PC-9 (cell line): Measurements from ENCODE around the gene RECQL5. TPM values are rescaled to one million over a fixed set of nuclear protein-coding genes. Genes with fewer than 3 reads are reported as not detected.

ENCODE experiments used
- BruUV-seq: library from RNA; stranded (reverse); fragments of 400-500 nt; replicated peaks from 2 replicates; lab custom pipeline; 2021; lab: Mats Ljungman, UMichigan
- CTCF ChIA-PET: fragments of 300-600 bp; sonication (Branson Sonifier 250); formaldehyde crosslinking; loops from one replicate; lab custom pipeline; 2022; ENCODE audit warnings: antibody characterized with exemption; lab: Charles Lee
- POLR2A ChIA-PET: fragments of 300-600 bp; sonication (Branson Sonifier 250); formaldehyde crosslinking; loops from one replicate; lab custom pipeline; 2022; ENCODE audit warnings: antibody characterized with exemption; ENCODE audit not compliant: unreplicated experiment; lab: Charles Lee
- DNase-seq, 2 experiments: peaks; one replicate each; pipeline versions ENCODE4 v3.0.0 to v3.0.0-alpha.2; 2015 to 2022; ENCODE audit warnings: mixed read lengths in 1 of 2
- H2AFZ ChIP-seq: fragments of 200-600 bp; sonication (generic); 2 replicates; pipeline ENCODE4 v1.8.1; 2017; ENCODE audit warnings: antibody characterized with exemption
- H3F3A ChIP-seq: fragments of 200-600 bp; sonication (generic); 2 replicates; pipeline ENCODE4 v1.8.1; 2017; ENCODE audit warnings: antibody characterized with exemption, mild to moderate bottlenecking, low read depth; ENCODE audit not compliant: insufficient read depth
- H3K27ac ChIP-seq: fragments of 200-600 bp; sonication (generic); 2 replicates; pipeline ENCODE4 v1.6.1; 2016; ENCODE audit warnings: mixed run types
- H3K27me3 ChIP-seq: fragments of 200-600 bp; sonication (generic); 2 replicates; pipeline ENCODE4 v1.6.1; 2016; ENCODE audit warnings: low read depth, mixed run types; ENCODE audit not compliant: insufficient read depth
- H3K36me3 ChIP-seq: fragments of 200-600 bp; sonication (generic); 2 replicates; pipeline ENCODE4 v1.6.1; 2016; ENCODE audit warnings: low read depth, mixed run types
- H3K4me1 ChIP-seq: fragments of 200-600 bp; sonication (generic); replicated peaks from 2 replicates; pipeline ENCODE4 v1.6.1; 2016; ENCODE audit warnings: mixed run types; ENCODE audit not compliant: insufficient read depth
- H3K4me2 ChIP-seq: fragments of 200-600 bp; sonication (generic); 2 replicates; pipeline ENCODE4 v1.6.1; 2017; ENCODE audit warnings: mixed run types
- H3K4me3 ChIP-seq: fragments of 200-600 bp; sonication (generic); 2 replicates; pipeline ENCODE4 v1.6.1; 2016; ENCODE audit warnings: mixed run types
- H3K79me2 ChIP-seq: fragments of 200-600 bp; sonication (generic); 2 replicates; pipeline ENCODE4 v1.6.1; 2017; ENCODE audit warnings: low read depth, mixed run types
- H3K9me2 ChIP-seq: fragments of 200-600 bp; sonication (generic); 2 replicates; pipeline ENCODE4 v1.8.1; 2017; ENCODE audit warnings: mild to moderate bottlenecking; ENCODE audit not compliant: insufficient read depth
- H3K9me3 ChIP-seq: fragments of 200-600 bp; sonication (generic); 2 replicates; pipeline ENCODE4 v1.8.1; 2016; ENCODE audit warnings: low read depth; ENCODE audit not compliant: insufficient read depth
- H4K20me1 ChIP-seq: fragments of 200-600 bp; sonication (generic); 2 replicates; pipeline ENCODE4 v1.8.1; 2017; ENCODE audit not compliant: insufficient read depth
- CTCF ChIP-seq: fragments of 200-600 bp; sonication (generic); conservative IDR thresholded peaks from 2 replicates; pipeline ENCODE4 v1.6.1; 2017; ENCODE audit warnings: mixed run types, antibody characterized with exemption, mild to moderate bottlenecking, moderate library complexity
- EZH2 ChIP-seq: fragments of 200-600 bp; sonication (generic); IDR thresholded peaks from 2 replicates; pipeline ENCODE4 v1.8.0; 2017; ENCODE audit warnings: antibody characterized with exemption, low read depth
- intact Hi-C: fragments of 100-400 bp; cut with micrococcal nuclease; formaldehyde crosslinking; loops from one replicate; pipeline ENCODE4 v1.10.0; 2022; ENCODE audit not compliant: unreplicated experiment
- total RNA-seq: library from RNA; stranded (reverse); gene quantifications from 2 replicates; pipeline ENCODE4 v1.2.3, GENCODE V29; 2021

RECQL5 gene
- total RNA-seq, 1 experiment from 2014 or later = 41.0 TPM

GRCh38 chr17:75637143-75637538 lies 29.8 kb downstream of the RECQL5 start:
- Histone ChIP-seq H3K4me1 (peaks cover 41% of the 10 kb centered on the region), H3K27ac (no peak overlapping the region), H4K20me1 (peaks cover 9% of the 10 kb centered on the region), H3K4me3 (no peak overlapping the region), H3K27me3 (no peaks in the 10 kb centered on the region), H3K79me2 (no peaks in the 10 kb centered on the region), H3K9me2 (no peaks in the 10 kb centered on the region), H3F3A (peaks cover 14% of the 10 kb centered on the region), H3K36me3 (no peaks in the 10 kb centered on the region), H2AFZ (no peak overlapping the region), H3K4me2 (no peak overlapping the region), H3K9me3 (no peaks in the 10 kb centered on the region)
- no TSS peak for BruUV-seq
- intact Hi-C loops = no loop called here
- no peak for DNase-seq
- ChIA-PET CTCF (interaction anchor here (0.5 to 1.1 kb wide), 3 partner anchors 36 to 222 kb away, joined by 3 to 11 read pairs (median 3); no protein-coding TSS in a partner anchor), POLR2A (interaction anchor here (0.9 to 1.0 kb wide), 2 partner anchors 9 to 143 kb away, joined by 5 read pairs; a partner anchor contains a TSS)
- TF ChIP-seq CTCF = no peak
- TF ChIP-seq EZH2 = no peak

GRCh38 chr17:75636381-75637142 lies 30.4 kb downstream of the RECQL5 start:
- no peak overlapping the region for H3K4me3 ChIP-seq
- ChIA-PET POLR2A (interaction anchor here (1.0 kb wide), 1 partner anchor 143 kb away, joined by 5 read pairs; no protein-coding TSS in a partner anchor), CTCF (interaction anchor here (0.5 to 1.1 kb wide), 3 partner anchors 35 to 222 kb away, joined by 3 to 11 read pairs (median 3); no protein-coding TSS in a partner anchor)
- no peaks in the 10 kb centered on the region for H3K9me3 ChIP-seq
- BruUV-seq = no TSS peak
- TF ChIP-seq CTCF (no peak), EZH2 (no peak)
- H4K20me1 ChIP-seq = peaks cover 12% of the 10 kb centered on the region
- intact Hi-C loops = no loop called here
- H2AFZ ChIP-seq = no peak overlapping the region
- H3K27me3 ChIP-seq = no peaks in the 10 kb centered on the region
- H3K4me1 ChIP-seq = peaks cover 36% of the 10 kb centered on the region
- peaks cover 13% of the 10 kb centered on the region for H3F3A ChIP-seq
- H3K9me2 ChIP-seq = no peaks in the 10 kb centered on the region
- no peaks in the 10 kb centered on the region for H3K79me2 ChIP-seq
- H3K27ac ChIP-seq = no peak overlapping the region
- DNase-seq = no peak
- H3K36me3 ChIP-seq = no peaks in the 10 kb centered on the region
- no peak overlapping the region for H3K4me2 ChIP-seq

GRCh38 chr17:75635610-75636202 lies 31.2 kb downstream of the RECQL5 start:
- no peak for DNase-seq
- peaks cover 36% of the 10 kb centered on the region for H3K4me1 ChIP-seq
- POLR2A ChIA-PET = no interaction called here
- no peak overlapping the region for H3K27ac ChIP-seq
- H4K20me1 ChIP-seq = peaks cover 12% of the 10 kb centered on the region
- no peaks in the 10 kb centered on the region for H3K27me3 ChIP-seq
- H3K36me3 ChIP-seq = no peaks in the 10 kb centered on the region
- peaks cover 13% of the 10 kb centered on the region for H3F3A ChIP-seq
- no peaks in the 10 kb centered on the region for H3K79me2 ChIP-seq
- BruUV-seq = no TSS peak
- H3K4me2 ChIP-seq = no peak overlapping the region
- no peak overlapping the region for H3K4me3 ChIP-seq
- no peaks in the 10 kb centered on the region for H3K9me2 ChIP-seq
- H2AFZ ChIP-seq = no peak overlapping the region
- intact Hi-C loops = no loop called here
- no peaks in the 10 kb centered on the region for H3K9me3 ChIP-seq
- CTCF ChIA-PET = no interaction called here
- TF ChIP-seq EZH2 (no peak), CTCF (no peak)
